GM12873 (cell line): Measurements from ENCODE around the gene LIX1L.
A peak's percentile ranks its signal among the peaks of the same experiment; 100 is the strongest.

Experiments
- CTCF ChIP-seq: IDR thresholded peaks from 2 replicates; pipeline ENCODE4 v1.5.1; 2012; ENCODE audit warnings: low read depth, mild to moderate bottlenecking, moderate library complexity, low read length, control low read depth; ENCODE audit not compliant: insufficient read depth; ENCODE audit errors: missing control alignments

LIX1L gene

GRCh38 chr1:145978471-145978853, 20.6 kb upstream of the LIX1L start:
- TF ChIP-seq CTCF: no peak

GRCh38 chr1:145977486-145978470, 20.0 kb upstream of the LIX1L start:
- peak; percentile 87 for TF ChIP-seq CTCF

GRCh38 chr1:145977016-145977415, 19.2 kb upstream of the LIX1L start:
- no peak for TF ChIP-seq CTCF

- no peak for TF ChIP-seq CTCF
Measured at GRCh38 chr1:145975216-145975615, 17.4 kb upstream of the LIX1L start.

DNA sequence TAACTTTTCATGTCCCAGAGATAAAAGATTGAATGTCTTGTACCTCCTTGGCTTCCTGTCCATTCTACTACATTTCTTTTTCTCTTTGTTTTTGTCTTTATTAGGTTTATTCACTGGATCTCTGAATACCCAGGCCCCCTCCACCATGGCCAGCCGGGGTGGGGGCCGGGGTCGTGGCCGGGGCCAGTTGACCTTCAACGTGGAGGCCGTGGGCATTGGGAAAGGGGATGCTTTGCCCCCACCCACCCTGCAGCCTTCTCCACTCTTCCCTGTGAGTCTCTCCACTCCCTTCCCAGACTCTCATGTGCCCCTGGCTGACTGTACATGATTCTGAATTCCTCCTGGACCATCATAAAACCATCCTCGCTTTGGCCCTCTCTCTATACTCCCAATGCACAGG, 16.9 kb upstream of the LIX1L start:
- no peak for TF ChIP-seq CTCF

GRCh38 chr1:145972580-145972979, 14.8 kb upstream of the LIX1L start:
- TF ChIP-seq CTCF: no peak

DNA sequence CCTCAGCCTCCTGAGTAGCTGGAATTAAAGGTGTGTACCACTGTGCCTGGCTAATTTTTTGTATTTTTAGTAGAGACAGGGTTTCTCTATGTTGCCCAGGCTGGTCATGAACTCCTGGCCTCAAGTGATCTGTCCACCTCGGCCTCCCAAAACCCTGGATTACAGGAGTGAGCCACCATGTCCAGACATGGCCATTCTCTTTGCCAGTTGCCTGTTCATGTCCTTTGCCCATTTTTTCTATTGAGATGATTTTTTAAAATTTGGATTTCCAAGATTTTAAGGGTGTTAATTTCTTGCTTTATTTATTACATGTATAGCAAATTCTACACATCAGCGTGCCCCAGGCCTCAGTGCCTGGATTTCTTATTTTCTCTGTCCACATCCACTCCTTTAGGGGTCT, 9.5 kb upstream of the LIX1L start:
- TF ChIP-seq CTCF: no peak
